BJ (cell line): ENCODE results near the gene KDM4B. TPM values are rescaled to one million over a fixed set of nuclear protein-coding genes. Genes with fewer than 3 reads are reported as not detected.

ENCODE experiments used
- CTCF ChIA-PET: fragments of 350-600 bp; formaldehyde crosslinking; extraction: SDS; loops from one replicate; lab custom pipeline; 2021; ENCODE audit warnings: antibody characterized with exemption, inconsistent platforms; lab: Yijun Ruan, JAX
- POLR2A ChIA-PET: fragments of 300-600 bp; sonication (Branson Sonifier 250); formaldehyde crosslinking; extraction: SDS; loops from one replicate; lab custom pipeline; 2021; ENCODE audit warnings: antibody characterized with exemption; lab: Charles Lee
- DNase-seq: peaks from one replicate; pipeline ENCODE4 v3.0.0-alpha.2; 2011; ENCODE audit warnings: low read depth
- H3K27me3 ChIP-seq: 2 replicates; pipeline ENCODE4 v1.6.0; 2011; ENCODE audit warnings: low read length; ENCODE audit not compliant: control insufficient read depth, insufficient read depth
- H3K36me3 ChIP-seq: 2 replicates; pipeline ENCODE4 v1.5.1; 2011; ENCODE audit warnings: low read length; ENCODE audit not compliant: control insufficient read depth, insufficient read depth
- H3K4me3 ChIP-seq: 2 replicates; pipeline ENCODE4 v1.5.1; 2011; ENCODE audit warnings: low read depth, mild to moderate bottlenecking, control low read depth, low read length
- polyA plus RNA-seq: library from polyadenylated mRNA; depleted of rRNA; stranded (reverse); fragments of >200 nt; gene quantifications from 2 replicates; pipeline ENCODE4 v1.2.3, GENCODE V29; 2011
- TF ChIP-seq, protein P1 (sequence below): IDR thresholded peaks from 2 replicates; pipeline ENCODE4 v1.5.1; 2011; ENCODE audit warnings: low read depth, mild to moderate bottlenecking, control low read depth, inconsistent platforms, low read length, moderate library complexity; ENCODE audit not compliant: insufficient read depth

The KDM4B gene
- polyA plus RNA-seq, 1 experiment, result 15.2 TPM

DNA sequence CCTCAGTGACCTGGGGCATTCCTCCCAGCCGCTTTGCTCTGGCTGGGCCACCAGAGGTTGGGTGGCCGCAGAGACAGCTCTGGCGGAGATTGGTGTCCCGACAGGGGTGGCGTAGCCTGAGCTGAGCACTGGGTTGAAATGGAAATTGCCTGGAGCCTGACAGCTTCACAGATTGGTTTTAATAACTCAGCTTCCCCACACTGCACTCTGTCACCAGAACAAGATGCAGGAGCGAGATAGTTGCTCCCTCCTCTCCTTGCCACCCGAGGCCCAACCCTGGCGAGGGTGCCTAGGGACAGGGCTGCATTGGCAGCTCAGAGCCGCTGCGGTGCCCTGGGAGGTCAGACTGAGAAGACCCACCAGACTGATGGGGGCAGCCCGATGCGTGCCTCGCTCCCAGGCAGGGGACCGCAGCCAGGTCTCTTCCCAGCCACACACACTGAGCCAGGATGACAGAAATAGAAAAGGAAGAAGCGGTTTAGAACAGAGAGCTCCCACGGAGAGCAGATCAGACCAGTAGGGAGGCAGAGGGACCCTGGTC lies 84.1 kb downstream of the KDM4B start:
- H3K27me3 ChIP-seq, result no peaks in the 10 kb centered on the region
- H3K36me3 ChIP-seq, result peaks cover 33% of the 10 kb centered on the region
- ChIA-PET CTCF (interaction anchor here (1.5 kb wide), 1 partner anchor 526 kb away, joined by 4 read pairs; no protein-coding TSS in a partner anchor), POLR2A (no interaction called here)
- H3K4me3 ChIP-seq, result no peak overlapping the region
- TF ChIP-seq, protein P1, sequence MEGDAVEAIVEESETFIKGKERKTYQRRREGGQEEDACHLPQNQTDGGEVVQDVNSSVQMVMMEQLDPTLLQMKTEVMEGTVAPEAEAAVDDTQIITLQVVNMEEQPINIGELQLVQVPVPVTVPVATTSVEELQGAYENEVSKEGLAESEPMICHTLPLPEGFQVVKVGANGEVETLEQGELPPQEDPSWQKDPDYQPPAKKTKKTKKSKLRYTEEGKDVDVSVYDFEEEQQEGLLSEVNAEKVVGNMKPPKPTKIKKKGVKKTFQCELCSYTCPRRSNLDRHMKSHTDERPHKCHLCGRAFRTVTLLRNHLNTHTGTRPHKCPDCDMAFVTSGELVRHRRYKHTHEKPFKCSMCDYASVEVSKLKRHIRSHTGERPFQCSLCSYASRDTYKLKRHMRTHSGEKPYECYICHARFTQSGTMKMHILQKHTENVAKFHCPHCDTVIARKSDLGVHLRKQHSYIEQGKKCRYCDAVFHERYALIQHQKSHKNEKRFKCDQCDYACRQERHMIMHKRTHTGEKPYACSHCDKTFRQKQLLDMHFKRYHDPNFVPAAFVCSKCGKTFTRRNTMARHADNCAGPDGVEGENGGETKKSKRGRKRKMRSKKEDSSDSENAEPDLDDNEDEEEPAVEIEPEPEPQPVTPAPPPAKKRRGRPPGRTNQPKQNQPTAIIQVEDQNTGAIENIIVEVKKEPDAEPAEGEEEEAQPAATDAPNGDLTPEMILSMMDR, result no peak
- DNase-seq, result no peak

DNA sequence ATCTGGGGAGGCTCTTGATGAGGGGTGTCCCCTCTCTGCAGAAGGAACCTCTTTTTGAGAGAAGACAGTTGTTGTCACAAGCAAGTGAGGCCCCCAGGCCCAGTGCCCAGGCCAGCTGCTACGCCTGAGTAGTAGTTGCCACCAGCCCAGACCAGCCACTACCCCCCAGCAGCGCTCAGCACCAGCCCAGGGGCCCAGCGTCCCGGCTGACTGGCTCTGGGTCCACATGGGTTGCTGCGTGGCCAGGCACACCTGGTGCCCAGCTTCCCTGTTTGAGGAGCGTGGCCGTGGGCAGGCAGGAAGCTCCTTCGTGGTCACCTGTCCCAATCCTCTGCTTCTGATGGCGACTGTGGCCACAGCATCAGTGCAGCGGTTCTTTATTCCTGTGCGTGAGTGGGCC lies 84.7 kb downstream of the KDM4B start:
- ChIA-PET CTCF (interaction anchor here (1.5 kb wide), 1 partner anchor 525 kb away, joined by 4 read pairs; no protein-coding TSS in a partner anchor), POLR2A (no interaction called here)
- H3K27me3 ChIP-seq, result no peaks in the 10 kb centered on the region
- no peak for DNase-seq
- H3K36me3 ChIP-seq, result peaks cover 33% of the 10 kb centered on the region
- no peak overlapping the region for H3K4me3 ChIP-seq
- TF ChIP-seq, protein P1, result no peak

DNA sequence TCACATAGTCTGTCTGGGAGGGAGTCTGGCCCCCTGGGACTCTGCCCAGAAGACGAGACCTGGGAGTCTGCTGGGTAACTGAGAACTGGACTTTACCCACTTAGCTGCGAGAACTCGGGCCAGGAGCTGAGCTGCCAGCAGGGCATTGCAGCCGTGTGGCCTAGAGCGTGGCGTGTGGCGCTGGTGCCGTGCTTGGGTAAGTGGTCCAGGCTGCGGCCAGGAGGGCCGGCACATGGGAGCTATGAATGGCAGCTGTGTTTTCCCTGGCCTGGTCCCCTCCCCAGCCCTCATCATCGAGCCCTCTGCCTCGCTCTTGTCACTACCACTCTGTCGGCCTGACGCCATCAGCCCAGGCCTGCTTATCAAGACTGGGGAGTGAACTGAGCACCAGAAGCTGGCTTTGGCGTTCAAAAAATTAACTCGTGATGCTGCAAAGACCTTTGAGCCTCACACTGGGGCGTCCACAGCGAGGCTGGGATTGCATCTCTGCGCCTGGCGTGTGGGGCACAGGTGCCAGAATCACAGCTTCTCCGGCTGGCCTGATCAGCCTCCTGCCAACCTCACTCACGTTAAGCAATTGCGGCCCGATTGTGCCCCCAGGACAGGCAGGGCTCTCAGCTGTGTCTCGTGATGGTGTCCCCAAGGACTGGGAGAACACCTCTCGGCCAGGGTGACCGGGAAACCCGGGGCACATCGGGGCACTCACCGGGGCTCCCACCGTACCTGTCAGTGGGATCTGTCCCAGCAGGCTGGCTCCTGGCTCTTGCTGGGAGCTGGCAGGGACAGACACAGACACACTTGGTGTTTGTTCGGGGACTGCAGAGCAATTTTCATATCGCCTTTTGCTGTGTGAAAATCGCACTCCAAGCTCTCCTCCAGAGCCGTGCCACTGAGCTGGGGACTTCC lies 85.9 kb downstream of the KDM4B start:
- DNase-seq, result no peak
- TF ChIP-seq, protein P1, result no peak
- Histone ChIP-seq H3K4me3 (no peak overlapping the region), H3K36me3 (peaks cover 33% of the 10 kb centered on the region), H3K27me3 (no peaks in the 10 kb centered on the region)
- CTCF ChIA-PET, result interaction anchor here (0.6 kb wide), 1 partner anchor 136 kb away, joined by 3 read pairs; no protein-coding TSS in a partner anchor
- POLR2A ChIA-PET, result no interaction called here

DNA sequence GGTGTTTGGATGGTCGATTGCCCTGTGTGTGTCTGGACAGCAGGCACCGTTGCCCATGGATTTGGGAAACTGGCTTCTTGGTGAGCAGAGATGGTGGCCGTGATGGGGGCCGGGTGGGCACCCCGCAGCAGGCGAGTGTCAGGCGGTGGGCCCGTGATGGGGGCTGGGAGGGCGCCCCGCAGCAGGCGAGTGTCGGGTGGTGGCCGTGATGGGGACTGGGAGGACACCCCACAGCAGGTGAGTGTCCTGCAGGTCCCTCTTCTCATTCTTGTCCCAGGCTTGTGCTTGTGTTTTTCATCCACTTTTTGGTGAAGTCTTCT lies 86.5 kb downstream of the KDM4B start:
- Histone ChIP-seq H3K4me3 (no peak overlapping the region), H3K27me3 (no peaks in the 10 kb centered on the region), H3K36me3 (peaks cover 34% of the 10 kb centered on the region)
- TF ChIP-seq, protein P1, result no peak
- no peak for DNase-seq
- POLR2A ChIA-PET, result no interaction called here
- CTCF ChIA-PET, result interaction anchor here (0.6 kb wide), 1 partner anchor 137 kb away, joined by 3 read pairs; no protein-coding TSS in a partner anchor

DNA sequence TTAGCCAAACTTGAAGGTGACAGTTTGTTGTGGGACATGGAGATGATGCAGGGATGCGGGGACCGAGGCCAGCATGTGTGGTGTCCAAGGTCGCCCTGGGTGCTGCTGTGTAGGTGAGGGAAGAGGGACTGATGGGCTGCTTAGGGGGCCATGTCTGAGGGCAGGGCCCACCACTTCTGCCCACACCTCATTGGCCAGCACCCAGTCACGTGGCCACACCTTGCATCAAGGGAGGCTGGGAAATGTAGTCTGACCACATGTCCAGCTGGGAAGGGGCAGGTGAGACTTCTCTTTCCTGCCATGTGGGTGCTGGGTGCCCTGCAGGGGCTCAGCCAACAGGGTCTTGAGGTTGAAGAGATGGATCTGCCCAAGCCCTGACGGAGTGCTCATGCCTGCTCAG lies 88.9 kb downstream of the KDM4B start:
- H3K36me3 ChIP-seq, result peaks cover 31% of the 10 kb centered on the region

More for the DNA sequence above, 88.9 kb downstream of the KDM4B start:
- ChIA-PET POLR2A (no interaction called here), CTCF (interaction anchor here (0.9 kb wide), 1 partner anchor 9 kb away, joined by 4 read pairs; no protein-coding TSS in a partner anchor)
- no peaks in the 10 kb centered on the region for H3K27me3 ChIP-seq
- TF ChIP-seq, protein P1, result no peak
- DNase-seq, result no peak
- no peak overlapping the region for H3K4me3 ChIP-seq
